ENCODE measurements around the gene ROPN1. TPM values are rescaled to one million over a fixed set of nuclear protein-coding genes. Genes with fewer than 3 reads are reported as not detected.

Gene ROPN1
- total RNA-seq, 1 experiment from 2014 or later, result not detected

DNA sequence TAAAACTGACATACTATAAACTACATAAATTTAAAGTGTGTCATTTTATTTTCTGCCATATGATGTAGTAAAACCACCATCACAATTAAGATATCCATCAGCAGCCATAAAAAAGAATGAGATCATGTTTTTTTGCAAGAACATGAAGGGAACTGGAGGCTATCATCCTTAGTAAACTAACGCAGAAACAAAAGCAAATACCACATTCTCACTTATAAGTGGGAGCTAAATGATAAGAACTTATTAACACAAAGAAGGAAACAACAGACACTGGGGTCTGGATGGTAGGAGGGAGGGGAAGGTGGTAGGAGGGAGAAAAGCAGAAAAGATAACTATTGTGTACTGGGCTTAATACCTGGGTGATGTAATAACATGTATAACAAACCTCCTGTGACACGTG lies 55.5 kb downstream of the ROPN1 start:
- POLR2A ChIA-PET, result no interaction called here
- no peak for DNase-seq
- CTCF ChIA-PET, result no interaction called here
- H3K4me3 ChIP-seq (ENCODE audit: low read depth, low read length), result no peak overlapping the region
- Mint-ChIP-seq H3K27me3 (ENCODE audit: insufficient read depth, unreplicated experiment) (no peaks in the 10 kb centered on the region), H3K4me3 (ENCODE audit: unreplicated experiment) (no peak overlapping the region), H3K36me3 (ENCODE audit: insufficient read depth, unreplicated experiment) (peaks cover 25% of the 10 kb centered on the region), H3K9me3 (ENCODE audit: unreplicated experiment) (no peaks in the 10 kb centered on the region), H3K4me1 (ENCODE audit: low read depth, unreplicated experiment) (no peaks in the 10 kb centered on the region), H3K27ac (ENCODE audit: unreplicated experiment) (no peak overlapping the region)
- TF ChIP-seq, protein P1, sequence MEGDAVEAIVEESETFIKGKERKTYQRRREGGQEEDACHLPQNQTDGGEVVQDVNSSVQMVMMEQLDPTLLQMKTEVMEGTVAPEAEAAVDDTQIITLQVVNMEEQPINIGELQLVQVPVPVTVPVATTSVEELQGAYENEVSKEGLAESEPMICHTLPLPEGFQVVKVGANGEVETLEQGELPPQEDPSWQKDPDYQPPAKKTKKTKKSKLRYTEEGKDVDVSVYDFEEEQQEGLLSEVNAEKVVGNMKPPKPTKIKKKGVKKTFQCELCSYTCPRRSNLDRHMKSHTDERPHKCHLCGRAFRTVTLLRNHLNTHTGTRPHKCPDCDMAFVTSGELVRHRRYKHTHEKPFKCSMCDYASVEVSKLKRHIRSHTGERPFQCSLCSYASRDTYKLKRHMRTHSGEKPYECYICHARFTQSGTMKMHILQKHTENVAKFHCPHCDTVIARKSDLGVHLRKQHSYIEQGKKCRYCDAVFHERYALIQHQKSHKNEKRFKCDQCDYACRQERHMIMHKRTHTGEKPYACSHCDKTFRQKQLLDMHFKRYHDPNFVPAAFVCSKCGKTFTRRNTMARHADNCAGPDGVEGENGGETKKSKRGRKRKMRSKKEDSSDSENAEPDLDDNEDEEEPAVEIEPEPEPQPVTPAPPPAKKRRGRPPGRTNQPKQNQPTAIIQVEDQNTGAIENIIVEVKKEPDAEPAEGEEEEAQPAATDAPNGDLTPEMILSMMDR (IDR thresholded peaks at IDR 0.05; ENCODE audit: insufficient read depth in 1 of 2, low read depth in 1 of 2, low read length in 1 of 2, severe bottlenecking in 1 of 2, unreplicated experiment in 1 of 2), result no peak
- H3K36me3 ChIP-seq (ENCODE audit: control insufficient read depth, insufficient read depth, low read length), result no peaks in the 10 kb centered on the region
- H3K9me3 ChIP-seq, result no peaks in the 10 kb centered on the region
- H3K27me3 ChIP-seq (replicated peaks; ENCODE audit: control insufficient read depth, insufficient read depth, low read length), result no peaks in the 10 kb centered on the region
- intact Hi-C loops (cut with micrococcal nuclease; ENCODE audit: unreplicated experiment), result no loop called here
- BruUV-seq (replicated peaks), result no TSS peak
- no peaks in the 10 kb centered on the region for H3K4me1 ChIP-seq

DNA sequence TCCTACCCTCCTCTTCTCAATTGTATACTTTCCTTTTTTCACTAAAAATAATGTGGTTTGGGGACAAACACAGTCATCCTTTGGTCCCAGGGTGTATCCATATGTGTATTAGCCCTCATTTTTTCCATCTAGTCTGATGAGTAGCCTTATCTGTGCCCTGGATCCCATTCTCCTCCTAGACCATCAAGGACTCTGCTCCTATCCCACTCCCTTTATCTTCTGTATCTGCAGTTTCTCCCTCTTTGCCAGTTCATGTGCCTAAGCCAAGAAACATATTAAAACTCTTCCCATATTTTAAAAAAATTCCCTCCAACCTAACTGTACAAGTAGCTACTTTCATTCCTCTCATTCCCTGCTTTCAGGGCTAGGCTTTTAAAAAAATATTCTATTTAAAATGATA lies 56.1 kb downstream of the ROPN1 start:
- Mint-ChIP-seq H3K9me3 (ENCODE audit: unreplicated experiment) (no peaks in the 10 kb centered on the region), H3K4me1 (ENCODE audit: low read depth, unreplicated experiment) (no peaks in the 10 kb centered on the region), H3K27me3 (ENCODE audit: insufficient read depth, unreplicated experiment) (no peaks in the 10 kb centered on the region), H3K36me3 (ENCODE audit: insufficient read depth, unreplicated experiment) (peaks cover 25% of the 10 kb centered on the region), H3K4me3 (ENCODE audit: unreplicated experiment) (no peak overlapping the region), H3K27ac (ENCODE audit: unreplicated experiment) (no peak overlapping the region)
- no peaks in the 10 kb centered on the region for H3K4me1 ChIP-seq
- H3K4me3 ChIP-seq (ENCODE audit: low read depth, low read length), result no peak overlapping the region
- CTCF ChIA-PET, result no interaction called here
- DNase-seq, result no peak
- TF ChIP-seq, protein P1 (IDR thresholded peaks at IDR 0.05; ENCODE audit: insufficient read depth in 1 of 2, low read depth in 1 of 2, low read length in 1 of 2, severe bottlenecking in 1 of 2, unreplicated experiment in 1 of 2), result no peak
- intact Hi-C loops (cut with micrococcal nuclease; ENCODE audit: unreplicated experiment), result no loop called here
- POLR2A ChIA-PET, result no interaction called here
- H3K36me3 ChIP-seq (ENCODE audit: control insufficient read depth, insufficient read depth, low read length), result no peaks in the 10 kb centered on the region
- H3K9me3 ChIP-seq, result no peaks in the 10 kb centered on the region
- no TSS peak for BruUV-seq (replicated peaks)
- H3K27me3 ChIP-seq (replicated peaks; ENCODE audit: control insufficient read depth, insufficient read depth, low read length), result no peaks in the 10 kb centered on the region

DNA sequence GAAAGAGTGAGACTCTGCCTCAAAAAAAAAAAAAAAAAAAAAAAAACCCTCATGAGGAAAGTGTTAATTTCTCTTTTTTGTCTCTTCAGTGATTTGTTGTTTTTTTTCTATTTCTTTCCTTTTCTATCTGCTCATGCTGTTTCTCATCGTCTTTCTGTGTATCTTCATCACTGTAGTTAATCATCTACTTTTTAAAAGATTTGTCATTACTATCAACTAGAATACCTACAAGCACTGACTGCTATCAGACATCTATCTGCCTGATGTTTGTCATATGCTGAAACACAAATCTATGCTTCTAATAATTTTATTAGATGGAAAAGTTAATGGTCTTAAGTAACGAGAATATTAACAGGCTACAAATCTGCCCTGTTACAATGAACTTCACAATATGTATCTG lies 57.7 kb downstream of the ROPN1 start:
- no peaks in the 10 kb centered on the region for H3K4me1 Mint-ChIP-seq (ENCODE audit: low read depth, unreplicated experiment)
- H3K4me3 Mint-ChIP-seq (ENCODE audit: unreplicated experiment), result no peak overlapping the region
- no peaks in the 10 kb centered on the region for H3K4me1 ChIP-seq
- no peaks in the 10 kb centered on the region for H3K9me3 Mint-ChIP-seq (ENCODE audit: unreplicated experiment)
- no peaks in the 10 kb centered on the region for H3K36me3 ChIP-seq (ENCODE audit: control insufficient read depth, insufficient read depth, low read length)
- H3K27ac Mint-ChIP-seq (ENCODE audit: unreplicated experiment), result no peak overlapping the region
- TF ChIP-seq, protein P1 (IDR thresholded peaks at IDR 0.05; ENCODE audit: insufficient read depth in 1 of 2, low read depth in 1 of 2, low read length in 1 of 2, severe bottlenecking in 1 of 2, unreplicated experiment in 1 of 2), result no peak
- no peaks in the 10 kb centered on the region for H3K27me3 Mint-ChIP-seq (ENCODE audit: insufficient read depth, unreplicated experiment)
- H3K36me3 Mint-ChIP-seq (ENCODE audit: insufficient read depth, unreplicated experiment), result peaks cover 22% of the 10 kb centered on the region
- no peak overlapping the region for H3K4me3 ChIP-seq (ENCODE audit: low read depth, low read length)
- intact Hi-C loops (cut with micrococcal nuclease; ENCODE audit: unreplicated experiment), result no loop called here
- CTCF ChIA-PET, result no interaction called here
- POLR2A ChIA-PET, result no interaction called here
- H3K9me3 ChIP-seq, result no peaks in the 10 kb centered on the region
- no peaks in the 10 kb centered on the region for H3K27me3 ChIP-seq (replicated peaks; ENCODE audit: control insufficient read depth, insufficient read depth, low read length)
- no peak for DNase-seq
- no TSS peak for BruUV-seq (replicated peaks)

Measured in Caco-2 (cell line).